GM12878 (cell line): ENCODE measurements around the gene SMPD2. TPM values are rescaled to one million over a fixed set of nuclear protein-coding genes. Genes with fewer than 3 reads are reported as not detected.
A peak's percentile ranks its signal among the peaks of the same experiment; 100 is the strongest.

ENCODE experiments used
- ASH2L ChIP-seq: fragments of 300-600, 200-600 bp; sonication (generic); IDR thresholded peaks from 2 replicates; pipeline ENCODE4 v1.6.1; 2017; ENCODE audit warnings: low read depth, mild to moderate bottlenecking, borderline replicate concordance
- BACH1 ChIP-seq: fragments of 450-650 bp; IDR thresholded peaks from 2 replicates; pipeline ENCODE4 v1.6.1; 2017; ENCODE audit warnings: mild to moderate bottlenecking, borderline replicate concordance
- BHLHE40 ChIP-seq, 2 experiments: fragments of 450-650 bp in 1 of 2; IDR thresholded peaks; 2 replicates each; pipeline ENCODE4 v1.6.1; 2011 to 2017; ENCODE audit warnings: low read depth in 2 of 2, borderline replicate concordance in 1 of 2, improper control_type of control experiment in 1 of 2, low read length in 1 of 2, mild to moderate bottlenecking in 1 of 2
- CBX5 ChIP-seq: sonication (generic); IDR thresholded peaks from 2 replicates; pipeline ENCODE4 v1.6.1; 2016; ENCODE audit warnings: low read depth, moderate library complexity, mild to moderate bottlenecking, inconsistent platforms
- CHD2 ChIP-seq: IDR thresholded peaks from 2 replicates; pipeline ENCODE4 v1.6.1; 2011; ENCODE audit warnings: low read depth, low read length, improper control_type of control experiment, borderline replicate concordance
- EP300 ChIP-seq, 2 experiments: fragments of 150-350 bp in 1 of 2; IDR thresholded peaks; 2 replicates each; pipeline ENCODE4 v1.6.1; 2011 to 2012; ENCODE audit warnings: low read depth in 2 of 2, low read length in 2 of 2, borderline replicate concordance in 1 of 2, improper control_type of control experiment in 1 of 2, inconsistent platforms in 1 of 2; ENCODE audit not compliant: control insufficient read depth in 1 of 2
- ETV6 ChIP-seq, 2 experiments: fragments of 450-650 bp in 1 of 2; IDR thresholded peaks in 1 of 2; conservative IDR thresholded peaks in 1 of 2; 2 replicates each; pipeline ENCODE4 v1.6.1; 2014; ENCODE audit warnings: antibody characterized with exemption in 1 of 2, borderline replicate concordance in 1 of 2, low read depth in 1 of 2, mild to moderate bottlenecking in 1 of 2, moderate library complexity in 1 of 2
- JUNB ChIP-seq: IDR thresholded peaks from 2 replicates; pipeline ENCODE4 v1.6.1; 2016; ENCODE audit warnings: antibody characterized with exemption, mild to moderate bottlenecking
- MTA3 ChIP-seq: IDR thresholded peaks from 2 replicates; pipeline ENCODE4 v1.6.1; 2012; ENCODE audit warnings: low read length, inconsistent platforms, borderline replicate concordance
- MYC ChIP-seq: IDR thresholded peaks from 2 replicates; pipeline ENCODE4 v1.6.1; 2011; ENCODE audit warnings: mild to moderate bottlenecking, low read length, moderate library complexity, inconsistent platforms; ENCODE audit not compliant: insufficient read depth, insufficient replicate concordance, insufficient read length, severe bottlenecking
- PML ChIP-seq: IDR thresholded peaks from 2 replicates; pipeline ENCODE4 v1.6.1; 2012; ENCODE audit warnings: low read length, inconsistent platforms
- POLR2AphosphoS5 ChIP-seq: IDR thresholded peaks from 2 replicates; pipeline ENCODE4 v1.6.1; 2011; ENCODE audit warnings: mild to moderate bottlenecking, low read length, inconsistent platforms
- RAD21 ChIP-seq: IDR thresholded peaks from 2 replicates; pipeline ENCODE4 v1.6.1; 2011; ENCODE audit warnings: mild to moderate bottlenecking, low read depth, low read length, moderate library complexity; ENCODE audit not compliant: insufficient read depth
- RAD51 ChIP-seq: fragments of 450-650 bp; IDR thresholded peaks from 2 replicates; pipeline ENCODE4 v1.6.1; 2016; ENCODE audit warnings: moderate library complexity, mild to moderate bottlenecking, inconsistent platforms
- SRF ChIP-seq, 2 experiments: IDR thresholded peaks; 2 replicates each; pipeline ENCODE4 v1.6.1; 2011; ENCODE audit warnings: low read depth in 2 of 2, low read length in 2 of 2, mild to moderate bottlenecking in 1 of 2, moderate library complexity in 1 of 2
- STAT1 ChIP-seq: fragments of 450-650 bp; conservative IDR thresholded peaks from 2 replicates; pipeline ENCODE4 v1.6.1; 2014; ENCODE audit warnings: antibody characterized with exemption, mild to moderate bottlenecking
- SUPT20H ChIP-seq: IDR thresholded peaks from 2 replicates; pipeline ENCODE4 v1.6.1; 2011; ENCODE audit warnings: low read depth, mild to moderate bottlenecking, low read length, moderate library complexity, borderline replicate concordance; ENCODE audit not compliant: control insufficient read depth
- SUZ12 ChIP-seq: fragments of 200-600 bp; sonication (generic); IDR thresholded peaks from one replicate; pipeline ENCODE4 v1.6.1; 2018; ENCODE audit warnings: antibody characterized with exemption, mild to moderate bottlenecking; ENCODE audit not compliant: unreplicated experiment
- TBL1XR1 ChIP-seq: IDR thresholded peaks from 2 replicates; pipeline ENCODE4 v1.6.1; 2012; ENCODE audit warnings: low read depth, low read length, improper control_type of control experiment
- TCF12 ChIP-seq: IDR thresholded peaks from 2 replicates; pipeline ENCODE4 v1.6.1; 2011; ENCODE audit warnings: low read depth, mild to moderate bottlenecking, low read length
- YY1 ChIP-seq: IDR thresholded peaks from 2 replicates; pipeline ENCODE4 v1.6.1; 2011; ENCODE audit warnings: low read depth, mild to moderate bottlenecking, low read length
- ZNF217 ChIP-seq: fragments of 450-650 bp; IDR thresholded peaks from 2 replicates; pipeline ENCODE4 v1.6.1; 2017; ENCODE audit warnings: antibody characterized with exemption, mild to moderate bottlenecking
- ZNF274 ChIP-seq: IDR thresholded peaks from one replicate; pipeline ENCODE4 v1.8.0; 2011; ENCODE audit not compliant: insufficient read length, insufficient read depth
- ZSCAN29 ChIP-seq: fragments of 450-650 bp; IDR thresholded peaks from 2 replicates; pipeline ENCODE4 v1.6.1; 2017; ENCODE audit warnings: mild to moderate bottlenecking, moderate library complexity
- polyA plus RNA-seq, 11 experiments: library from polyadenylated mRNA; depleted of rRNA in 4 of 11; unstranded in 6 of 11; stranded (reverse) in 5 of 11; fragments of >200 nt; fragmentation: Nextera tagmentation in 4 of 11; fragmentation: Illumina TruSeq in 1 of 11; extraction: Ambion mirVana in 4 of 11; extraction: Trizol in 1 of 11; gene quantifications; 1 replicate in 1 of 11; 2 replicates in 10 of 11; pipeline versions ENCODE4 v1.2.1 to v1.2.3, GENCODE V29; 2011 to 2016; ENCODE audit warnings: inconsistent platforms in 2 of 11, missing spikeins in 2 of 11, low read depth in 1 of 11
- total RNA-seq, 4 experiments: library from RNA; depleted of rRNA in 3 of 4; stranded (reverse); fragments of >200 nt in 3 of 4; fragmentation: Illumina TruSeq in 1 of 4; extraction: Trizol in 1 of 4; gene quantifications; 2 replicates each; pipeline versions ENCODE4 v1.2.1 to v1.2.3, GENCODE V29; 2013 to 2021
- TF ChIP-seq, protein P1 (sequence below): IDR thresholded peaks from 2 replicates; pipeline ENCODE4 v1.6.1; 2012; ENCODE audit warnings: low read depth, low read length, improper control_type of control experiment
- TF ChIP-seq, protein P2 (sequence below): fragments of 450-650 bp; IDR thresholded peaks from 2 replicates; pipeline ENCODE4 v1.6.1; 2017; ENCODE audit warnings: borderline replicate concordance
- TF ChIP-seq, protein P3 (sequence below): IDR thresholded peaks from 2 replicates; pipeline ENCODE4 v1.6.1; 2011; ENCODE audit warnings: low read depth, low read length, improper control_type of control experiment, borderline replicate concordance

SMPD2 gene
- total and polyA plus RNA-seq, 10 of the 15 experiments (the other 5 are each of a cell fraction or from before 2014, with no cell fraction given) = 0.06 to 15.4 (median 9.7) TPM

DNA sequence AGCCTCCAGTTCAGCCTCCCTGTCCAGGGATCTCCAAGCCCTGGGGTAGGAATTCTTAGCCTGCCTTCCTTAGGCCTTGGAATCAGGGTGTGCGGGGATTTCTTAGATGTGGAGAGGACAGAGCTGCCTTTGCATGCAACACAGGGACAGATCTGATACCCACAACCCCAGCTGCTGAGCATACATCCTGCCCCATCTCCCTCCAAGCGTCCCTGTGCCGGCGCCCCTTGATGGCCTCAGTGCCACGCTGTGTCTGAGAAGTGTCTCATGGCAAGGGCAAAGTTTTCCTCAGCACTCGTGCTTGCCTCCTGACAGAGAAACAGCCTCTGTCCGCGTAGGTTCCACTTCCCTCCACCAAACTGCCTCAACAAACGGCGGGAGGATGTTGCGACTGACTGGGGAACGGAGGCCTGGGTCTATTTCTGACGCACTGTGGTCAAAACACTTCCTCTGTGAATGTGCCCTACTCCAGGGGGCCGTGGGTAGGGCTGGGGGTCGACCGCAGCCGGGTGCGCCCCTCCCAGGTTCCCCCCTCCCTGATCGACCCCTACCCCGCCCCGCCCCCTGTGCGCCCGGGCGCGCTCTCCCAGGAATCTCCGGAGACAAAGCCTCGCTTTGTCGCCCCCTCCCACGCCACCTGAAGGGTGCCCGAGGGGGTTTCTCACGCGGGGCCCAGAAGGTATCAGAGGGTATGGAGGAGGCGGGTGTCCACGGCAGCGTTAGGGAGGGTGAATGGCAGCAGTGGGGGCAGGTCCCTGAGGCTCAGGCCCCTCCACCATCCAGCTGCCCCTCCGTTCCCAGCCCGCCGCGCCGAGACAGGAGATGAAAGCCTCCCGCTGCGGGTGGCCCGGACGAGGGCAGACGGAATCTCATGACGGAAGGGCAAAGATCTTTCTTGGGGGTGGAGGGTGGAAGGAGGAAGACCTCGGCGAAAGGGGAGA is 14.2 kb downstream of the SMPD2 start (continued):
- TF ChIP-seq POLR2AphosphoS5 (peak; percentile 87), SUZ12 (no peak), BACH1 (peak; percentile 24; the same call in 1 of the 2 replicates), CBX5 (no peak), MYC (peak; percentile 48), ASH2L (no peak), CHD2 (no peak), RAD21 (no peak), ZNF217 (no peak), PML (0 out of 2 replicates have a peak, but pooled peaks have one; percentile 55), ETV6 (conservative IDR thresholded peaks at IDR 0.05 in 1 of 2, IDR thresholded peaks at IDR 0.05 in 1 of 2; ENCODE audit: borderline replicate concordance in 1 of 2, low read depth in 1 of 2) (no peak), TBL1XR1 (no peak), MTA3 (peak; percentile 62; the same call in 1 of the 2 replicates), SRF (IDR thresholded peaks at IDR 0.05; ENCODE audit: low read depth in 2 of 2, low read length in 2 of 2) (no peak), YY1 (peak; percentile 8; the same call in 1 of the 2 replicates), BHLHE40 (IDR thresholded peaks at IDR 0.05; ENCODE audit: borderline replicate concordance in 1 of 2, low read depth in 2 of 2, low read length in 1 of 2) (peak; percentile 44 to 78; a peak in 3 of 4 replicates), STAT1 (no peak), ZSCAN29 (no peak), EP300 (IDR thresholded peaks at IDR 0.05; ENCODE audit: borderline replicate concordance in 1 of 2, control insufficient read depth in 1 of 2, low read depth in 2 of 2, low read length in 2 of 2) (peak; percentile 57 to 65; a peak in 2 of 4 replicates), RAD51 (no peak), JUNB (no peak), SUPT20H (no peak), TCF12 (peak; percentile 4; the same call in 1 of the 2 replicates), ZNF274 (no peak)
- TF ChIP-seq, protein P1, sequence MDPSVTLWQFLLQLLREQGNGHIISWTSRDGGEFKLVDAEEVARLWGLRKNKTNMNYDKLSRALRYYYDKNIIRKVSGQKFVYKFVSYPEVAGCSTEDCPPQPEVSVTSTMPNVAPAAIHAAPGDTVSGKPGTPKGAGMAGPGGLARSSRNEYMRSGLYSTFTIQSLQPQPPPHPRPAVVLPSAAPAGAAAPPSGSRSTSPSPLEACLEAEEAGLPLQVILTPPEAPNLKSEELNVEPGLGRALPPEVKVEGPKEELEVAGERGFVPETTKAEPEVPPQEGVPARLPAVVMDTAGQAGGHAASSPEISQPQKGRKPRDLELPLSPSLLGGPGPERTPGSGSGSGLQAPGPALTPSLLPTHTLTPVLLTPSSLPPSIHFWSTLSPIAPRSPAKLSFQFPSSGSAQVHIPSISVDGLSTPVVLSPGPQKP = no peak
- TF ChIP-seq, protein P2, sequence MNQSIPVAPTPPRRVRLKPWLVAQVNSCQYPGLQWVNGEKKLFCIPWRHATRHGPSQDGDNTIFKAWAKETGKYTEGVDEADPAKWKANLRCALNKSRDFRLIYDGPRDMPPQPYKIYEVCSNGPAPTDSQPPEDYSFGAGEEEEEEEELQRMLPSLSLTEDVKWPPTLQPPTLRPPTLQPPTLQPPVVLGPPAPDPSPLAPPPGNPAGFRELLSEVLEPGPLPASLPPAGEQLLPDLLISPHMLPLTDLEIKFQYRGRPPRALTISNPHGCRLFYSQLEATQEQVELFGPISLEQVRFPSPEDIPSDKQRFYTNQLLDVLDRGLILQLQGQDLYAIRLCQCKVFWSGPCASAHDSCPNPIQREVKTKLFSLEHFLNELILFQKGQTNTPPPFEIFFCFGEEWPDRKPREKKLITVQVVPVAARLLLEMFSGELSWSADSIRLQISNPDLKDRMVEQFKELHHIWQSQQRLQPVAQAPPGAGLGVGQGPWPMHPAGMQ = no peak
- TF ChIP-seq, protein P3, sequence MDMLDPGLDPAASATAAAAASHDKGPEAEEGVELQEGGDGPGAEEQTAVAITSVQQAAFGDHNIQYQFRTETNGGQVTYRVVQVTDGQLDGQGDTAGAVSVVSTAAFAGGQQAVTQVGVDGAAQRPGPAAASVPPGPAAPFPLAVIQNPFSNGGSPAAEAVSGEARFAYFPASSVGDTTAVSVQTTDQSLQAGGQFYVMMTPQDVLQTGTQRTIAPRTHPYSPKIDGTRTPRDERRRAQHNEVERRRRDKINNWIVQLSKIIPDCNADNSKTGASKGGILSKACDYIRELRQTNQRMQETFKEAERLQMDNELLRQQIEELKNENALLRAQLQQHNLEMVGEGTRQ = no peak
